Omental fat pad (tissue), 4 donors: ENCODE measurements around the gene DOK5. TPM values are rescaled to one million over a fixed set of nuclear protein-coding genes. Genes with fewer than 3 reads are reported as not detected.

Experiments used
- ATAC-seq: fragments of 150-250 bp; one replicate; pipeline ENCODE4 v1.9.1; 2016; ENCODE audit warnings: mild to moderate bottlenecking, moderate library complexity; ENCODE audit not compliant: low FRiP score
- DNase-seq: peaks from one replicate; pipeline ENCODE4 v3.0.0-alpha.2; 2019; ENCODE audit warnings: low spot score
- CTCF ChIP-seq, 3 donors: fragments of 450-650 bp; IDR thresholded peaks; one replicate each; pipeline ENCODE4 v1.5.1; 2016 to 2017; ENCODE audit warnings: antibody characterized with exemption in 3 of 3, mild to moderate bottlenecking in 3 of 3, moderate library complexity in 2 of 3
- total RNA-seq, 4 donors: library from RNA; depleted of rRNA; stranded (reverse); fragments of >200 nt; gene quantifications; one replicate each; pipeline ENCODE4 v1.1.0, GENCODE V29; 2016

DOK5 gene
- total RNA-seq, 4 donors from 2014 or later, result 1.9 to 10.2 (median 2.1) TPM

GRCh38 chr20:54488442-54488841 is 13.0 kb downstream of the DOK5 start:
- ATAC-seq (no peak), DNase-seq (no peak)
- TF ChIP-seq CTCF (IDR thresholded peaks at IDR 0.05), result no peak

GRCh38 chr20:54491506-54491905 is 16.1 kb downstream of the DOK5 start:
- TF ChIP-seq CTCF (IDR thresholded peaks at IDR 0.05), result no peak
- DNase-seq (no peak), ATAC-seq (no peak)

- TF ChIP-seq CTCF (IDR thresholded peaks at IDR 0.05), result no peak
- ATAC-seq, result no peak
- DNase-seq, result no peak
Observed at GRCh38 chr20:54494303-54495006, 19.1 kb downstream of the DOK5 start.

- no peak for TF ChIP-seq CTCF (IDR thresholded peaks at IDR 0.05)
- ATAC-seq, result no peak
Observed at GRCh38 chr20:54497931-54498718, 22.7 kb downstream of the DOK5 start.

GRCh38 chr20:54499111-54499510 is 23.7 kb downstream of the DOK5 start:
- no peak for ATAC-seq
- no peak for DNase-seq
- no peak for TF ChIP-seq CTCF (IDR thresholded peaks at IDR 0.05)

More at GRCh38 chr20:54497931-54498718, 22.7 kb downstream of the DOK5 start:
- DNase-seq, result no peak

GRCh38 chr20:54502179-54502578 is 26.8 kb downstream of the DOK5 start:
- no peak for TF ChIP-seq CTCF (IDR thresholded peaks at IDR 0.05)
- ATAC-seq, result no peak
- no peak for DNase-seq
